ENCODE data around the gene SBK1.

DNA sequence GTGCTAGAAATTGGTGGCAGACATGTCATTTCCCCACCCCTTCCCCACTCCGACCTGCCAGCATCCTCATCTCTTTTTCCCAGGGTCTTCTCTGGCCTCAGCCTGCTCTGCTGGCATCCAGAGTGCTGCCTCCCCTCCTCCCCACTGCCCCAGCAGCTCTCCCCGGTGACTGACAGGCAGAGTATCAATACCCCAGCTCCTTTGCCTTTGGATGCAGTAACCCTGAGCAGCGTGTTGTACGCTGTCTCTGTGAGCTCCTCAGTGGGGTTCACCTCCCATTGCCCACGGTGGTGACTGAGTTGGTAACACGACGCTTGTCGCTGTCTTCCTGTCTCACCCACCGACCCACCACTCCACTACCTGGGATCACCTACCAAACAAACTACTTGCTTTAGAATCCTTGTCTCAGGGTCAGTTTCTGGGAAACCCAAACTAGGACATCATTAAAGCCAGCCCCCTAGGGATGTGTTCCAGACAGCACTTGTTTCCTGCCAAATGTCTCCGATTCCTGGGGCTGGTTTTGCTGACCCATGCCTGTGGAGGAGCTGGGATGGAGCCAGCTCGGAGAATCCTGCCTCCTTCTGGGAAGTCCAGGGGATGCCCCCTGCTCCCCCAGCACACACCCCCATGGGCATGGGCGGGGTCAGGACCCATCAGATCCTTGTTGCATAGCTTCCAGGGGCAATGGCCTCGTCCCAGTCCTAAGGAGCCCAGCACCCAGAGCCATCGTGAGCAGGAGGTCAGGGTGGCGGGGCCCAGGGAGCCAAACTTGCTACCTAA lies 8.3 kb upstream of the SBK1 start:
- TF ChIP-seq, protein P1, sequence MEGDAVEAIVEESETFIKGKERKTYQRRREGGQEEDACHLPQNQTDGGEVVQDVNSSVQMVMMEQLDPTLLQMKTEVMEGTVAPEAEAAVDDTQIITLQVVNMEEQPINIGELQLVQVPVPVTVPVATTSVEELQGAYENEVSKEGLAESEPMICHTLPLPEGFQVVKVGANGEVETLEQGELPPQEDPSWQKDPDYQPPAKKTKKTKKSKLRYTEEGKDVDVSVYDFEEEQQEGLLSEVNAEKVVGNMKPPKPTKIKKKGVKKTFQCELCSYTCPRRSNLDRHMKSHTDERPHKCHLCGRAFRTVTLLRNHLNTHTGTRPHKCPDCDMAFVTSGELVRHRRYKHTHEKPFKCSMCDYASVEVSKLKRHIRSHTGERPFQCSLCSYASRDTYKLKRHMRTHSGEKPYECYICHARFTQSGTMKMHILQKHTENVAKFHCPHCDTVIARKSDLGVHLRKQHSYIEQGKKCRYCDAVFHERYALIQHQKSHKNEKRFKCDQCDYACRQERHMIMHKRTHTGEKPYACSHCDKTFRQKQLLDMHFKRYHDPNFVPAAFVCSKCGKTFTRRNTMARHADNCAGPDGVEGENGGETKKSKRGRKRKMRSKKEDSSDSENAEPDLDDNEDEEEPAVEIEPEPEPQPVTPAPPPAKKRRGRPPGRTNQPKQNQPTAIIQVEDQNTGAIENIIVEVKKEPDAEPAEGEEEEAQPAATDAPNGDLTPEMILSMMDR (IDR thresholded peaks at IDR 0.05) = no peak
- TF ChIP-seq POLR2A (IDR thresholded peaks at IDR 0.05) (no peak), EP300 (IDR thresholded peaks at IDR 0.05) (no peak)

Data from upper lobe of left lung (tissue), 4 donors.